HL-60/S4 treated with phorbol 12-myristate 13-acetate at 8.2 ng/mL for 4 days and 3 days (cell line): Measurements from ENCODE around the gene C6orf89.

ENCODE experiments used
- in situ Hi-C: fragments of 300-500 bp; cut with MboI; formaldehyde crosslinking; loops from 2 replicates; pipeline ENCODE4 v1.15.0; 2022; ENCODE audit warnings: low sequenced_read_pairs

C6orf89 gene

DNA sequence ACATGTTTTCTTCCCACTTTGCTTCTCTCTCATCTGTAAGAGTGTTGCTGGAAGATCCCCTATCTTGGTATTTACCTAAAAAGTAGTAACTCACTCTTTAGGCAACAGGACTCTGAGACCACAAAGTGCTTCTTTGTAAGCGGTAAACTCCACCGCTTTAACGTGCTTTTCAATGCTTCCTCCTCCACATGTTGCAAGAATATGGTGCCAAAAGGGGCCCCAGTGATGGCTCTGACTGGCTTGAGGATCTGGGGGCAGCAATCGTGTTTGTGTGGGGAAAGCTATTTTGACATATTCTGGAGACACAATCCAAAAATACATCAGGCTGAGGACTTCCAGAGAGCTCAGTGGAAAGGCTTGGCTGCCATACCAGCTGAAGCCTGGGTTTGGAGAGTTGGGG, 34.1 kb upstream of the C6orf89 start:
- in situ Hi-C loops, result no loop called here

DNA sequence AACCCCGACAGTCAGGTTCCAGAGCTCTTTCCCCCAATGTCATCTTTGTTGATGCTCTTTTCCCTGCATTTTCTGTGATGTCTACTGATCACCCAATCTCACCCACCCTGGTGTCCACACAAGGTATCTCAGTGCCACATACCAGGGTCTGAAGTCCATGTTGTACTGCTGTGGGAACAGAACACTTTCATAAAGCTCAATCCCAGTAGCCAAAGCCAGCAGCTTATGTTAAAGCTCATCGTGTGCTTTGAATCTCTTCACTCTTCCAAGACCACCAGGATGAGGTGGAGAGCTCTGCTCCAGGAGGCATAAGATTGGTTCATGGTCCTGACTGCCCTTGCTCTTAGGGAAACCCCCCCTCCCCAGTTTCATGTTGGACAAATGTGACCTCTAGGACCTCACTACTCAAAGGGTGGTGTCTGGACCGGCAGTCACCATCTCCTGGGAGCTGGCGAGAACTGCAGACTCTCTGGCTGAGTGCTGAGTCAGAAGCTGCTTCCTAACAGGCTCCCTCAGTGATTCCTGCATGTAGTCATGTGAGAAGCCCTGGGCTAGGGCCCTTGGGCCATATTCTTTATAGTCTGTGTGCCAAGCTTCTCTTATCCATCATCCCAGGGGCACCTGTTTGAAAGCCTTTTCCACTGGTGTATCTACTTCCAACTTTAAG, 33.1 kb upstream of the C6orf89 start:
- in situ Hi-C loops, result no loop called here

DNA sequence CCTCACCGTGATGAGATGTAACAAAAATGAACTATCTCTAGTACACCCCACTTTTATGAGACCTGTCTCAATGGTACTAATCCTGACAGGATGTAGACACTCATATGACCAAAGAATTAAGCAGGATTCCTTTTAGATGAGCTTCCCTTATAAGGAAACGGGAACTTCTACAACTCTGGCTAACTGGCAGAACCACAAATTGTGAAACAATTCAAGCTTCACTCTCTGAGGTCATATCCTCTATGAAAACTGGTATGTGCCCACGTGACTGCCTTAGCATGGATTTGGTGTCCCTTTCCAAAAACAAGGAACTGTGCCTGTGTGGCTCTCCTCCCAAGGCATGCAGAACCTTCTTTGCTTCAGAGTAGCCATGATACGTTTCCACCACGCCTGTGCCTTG, 32.4 kb upstream of the C6orf89 start:
- in situ Hi-C loops, result no loop called here

DNA sequence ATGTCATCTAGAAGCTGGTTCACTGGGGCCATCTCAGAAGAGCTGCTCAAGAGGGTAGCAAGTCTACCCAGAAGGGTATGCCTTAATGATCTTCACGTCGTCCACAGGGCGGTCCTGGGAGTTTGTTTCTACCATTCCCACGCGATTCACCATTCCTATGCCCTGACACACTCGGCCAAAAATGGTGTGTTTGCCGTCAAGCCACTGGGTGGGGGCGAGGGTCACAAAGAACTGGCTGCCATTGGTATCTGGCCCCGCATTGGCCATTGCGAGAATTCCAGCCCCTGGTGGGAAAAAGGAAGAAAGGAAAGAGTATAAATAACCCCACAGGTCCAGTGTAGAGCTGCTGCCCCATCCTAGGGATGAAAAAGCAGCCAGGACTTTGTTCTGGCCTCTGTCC, 30.0 kb upstream of the C6orf89 start:
- in situ Hi-C loops, result no loop called here

DNA sequence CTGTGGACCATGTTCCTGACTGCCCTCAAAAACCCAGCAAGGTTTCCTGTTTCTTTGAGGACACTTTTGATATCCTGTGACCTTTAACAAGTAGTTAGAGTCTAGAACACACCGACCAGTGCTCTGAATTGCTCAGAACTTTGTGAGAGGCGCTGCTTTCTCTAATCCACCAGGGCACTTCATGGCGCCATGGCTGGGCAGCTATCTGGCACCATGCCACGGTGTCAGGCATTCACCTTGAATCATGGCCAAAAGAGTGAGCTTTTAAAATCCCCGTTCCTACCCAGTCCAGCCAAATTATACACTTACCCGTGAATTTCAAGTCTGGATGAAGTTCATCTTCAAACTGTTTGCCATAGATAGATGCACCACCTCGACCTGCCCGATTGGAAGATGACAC, 29.5 kb upstream of the C6orf89 start:
- in situ Hi-C loops, result no loop called here

DNA sequence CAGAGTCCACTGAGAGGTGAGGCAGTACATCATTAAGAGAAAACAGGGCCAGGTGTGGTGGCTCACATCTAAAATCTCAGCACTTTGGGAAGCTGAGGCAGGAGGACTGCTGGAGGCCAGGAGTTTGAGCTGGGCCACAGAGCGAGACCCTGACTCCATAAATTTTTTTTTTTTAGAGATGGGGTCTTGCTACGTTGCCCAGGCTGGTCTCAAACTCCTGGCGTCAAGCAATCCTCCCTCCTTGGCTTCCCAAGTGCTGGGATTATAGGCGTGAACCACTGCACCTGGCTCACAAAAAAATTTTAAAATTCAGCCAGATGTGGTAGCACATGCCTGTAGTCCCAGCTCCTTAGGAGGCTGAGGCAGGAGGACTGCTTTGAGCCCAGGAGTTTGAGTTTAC, 28.4 kb upstream of the C6orf89 start:
- in situ Hi-C loops, result no loop called here

DNA sequence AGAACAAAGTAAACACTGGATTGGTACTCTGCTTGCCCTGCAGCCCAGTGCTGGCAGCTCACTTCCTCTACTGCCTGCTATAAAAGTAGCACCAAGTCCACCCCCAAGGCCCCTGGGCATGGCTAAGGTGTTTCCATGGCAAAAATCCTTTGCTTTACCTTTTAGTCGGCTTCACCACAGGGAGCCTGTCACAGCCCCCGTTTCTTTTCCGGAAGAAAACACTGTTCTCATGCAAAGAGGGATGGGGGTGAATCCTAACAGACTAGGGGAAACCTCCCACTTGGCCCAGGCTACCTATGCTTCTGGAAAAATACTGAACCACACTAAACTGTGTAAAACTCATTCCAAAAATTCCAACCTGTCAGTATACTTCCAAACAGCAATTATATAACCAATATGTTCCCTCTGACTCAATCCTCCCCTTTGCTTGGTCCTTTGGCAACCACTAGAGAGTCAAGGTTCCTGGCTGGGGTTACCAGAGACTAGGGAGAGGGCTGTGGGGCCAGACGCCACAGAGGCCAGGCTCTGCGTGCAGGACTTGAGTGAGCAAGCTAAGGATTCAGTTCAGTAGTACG, 27.3 kb upstream of the C6orf89 start:
- in situ Hi-C loops, result no loop called here

DNA sequence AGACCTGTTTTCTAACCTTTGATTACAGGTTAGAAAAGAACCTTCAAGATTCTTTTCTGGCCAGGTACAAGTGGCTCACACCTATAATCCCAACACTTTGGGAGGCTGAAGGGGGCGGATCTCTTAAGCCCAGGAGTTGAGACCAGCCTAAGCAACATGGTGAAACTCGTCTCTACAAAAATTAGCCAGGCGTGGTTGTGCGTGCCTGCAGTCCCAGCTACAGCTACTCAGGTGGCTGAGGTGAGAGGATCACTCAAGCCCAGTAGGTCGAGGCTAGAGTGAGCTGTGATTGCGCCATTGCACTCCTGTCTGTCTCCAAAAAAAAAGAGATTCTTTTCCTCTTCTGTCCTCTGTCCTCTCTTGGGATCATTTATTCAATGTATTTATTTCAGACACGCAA, 25.6 kb upstream of the C6orf89 start:
- in situ Hi-C loops, result no loop called here

DNA sequence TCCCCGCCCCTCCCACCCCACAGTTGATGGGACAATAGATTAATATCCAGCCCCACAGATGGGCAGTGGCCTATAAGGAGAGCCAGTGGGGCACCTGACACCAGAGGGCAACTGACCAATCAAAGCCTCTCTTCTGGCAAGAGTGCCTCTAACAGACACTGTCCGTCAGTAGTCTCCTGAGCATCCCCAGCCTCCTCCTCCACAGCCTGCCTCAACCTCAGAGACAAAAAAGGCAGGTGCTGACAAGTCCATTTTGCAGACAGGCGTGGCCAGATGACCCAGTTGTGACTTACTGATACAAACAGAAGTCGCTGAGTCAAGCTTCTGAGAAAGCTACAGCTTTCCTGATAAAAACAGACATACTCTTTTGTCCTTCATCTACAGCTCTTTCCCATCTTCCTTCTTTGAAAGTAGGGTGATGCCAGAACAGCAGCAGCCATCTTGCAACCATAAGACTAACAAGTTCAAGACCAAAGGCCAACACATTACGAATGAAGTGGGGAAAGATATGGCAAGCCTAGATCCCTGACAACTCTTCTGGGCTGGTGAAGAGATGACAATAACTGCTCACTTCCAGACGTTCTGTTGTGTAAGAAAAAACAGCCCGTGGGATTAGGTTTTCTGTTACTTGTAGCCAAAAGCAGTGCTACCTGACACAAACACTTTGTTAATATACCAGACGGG, 23.4 kb upstream of the C6orf89 start:
- in situ Hi-C loops, result no loop called here

DNA sequence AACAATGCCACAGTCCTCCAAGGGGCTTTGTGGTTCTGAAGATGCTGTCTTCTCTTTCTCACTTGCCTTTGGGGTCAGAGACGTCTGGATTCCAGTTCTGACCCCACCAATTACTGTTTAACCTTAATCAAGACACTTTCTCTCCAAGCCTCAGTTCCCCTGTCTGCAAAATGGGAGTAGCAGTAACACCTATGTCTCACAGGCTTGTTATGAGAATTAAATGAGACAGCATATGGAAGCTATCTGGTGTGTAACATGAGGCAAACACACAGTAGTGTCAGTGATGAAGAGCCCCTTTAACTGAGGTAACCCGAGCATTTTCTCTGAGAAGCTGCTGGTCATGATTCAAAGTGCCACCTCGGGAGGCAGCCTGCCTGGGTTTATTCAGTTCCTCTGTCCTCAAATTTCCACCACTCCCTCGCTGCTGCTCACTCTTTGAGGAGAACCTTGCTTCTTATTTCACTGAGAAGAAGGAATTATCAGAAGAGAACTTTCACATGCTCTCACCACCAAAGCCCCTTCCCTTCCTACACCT, 22.8 kb upstream of the C6orf89 start:
- in situ Hi-C loops, result no loop called here

DNA sequence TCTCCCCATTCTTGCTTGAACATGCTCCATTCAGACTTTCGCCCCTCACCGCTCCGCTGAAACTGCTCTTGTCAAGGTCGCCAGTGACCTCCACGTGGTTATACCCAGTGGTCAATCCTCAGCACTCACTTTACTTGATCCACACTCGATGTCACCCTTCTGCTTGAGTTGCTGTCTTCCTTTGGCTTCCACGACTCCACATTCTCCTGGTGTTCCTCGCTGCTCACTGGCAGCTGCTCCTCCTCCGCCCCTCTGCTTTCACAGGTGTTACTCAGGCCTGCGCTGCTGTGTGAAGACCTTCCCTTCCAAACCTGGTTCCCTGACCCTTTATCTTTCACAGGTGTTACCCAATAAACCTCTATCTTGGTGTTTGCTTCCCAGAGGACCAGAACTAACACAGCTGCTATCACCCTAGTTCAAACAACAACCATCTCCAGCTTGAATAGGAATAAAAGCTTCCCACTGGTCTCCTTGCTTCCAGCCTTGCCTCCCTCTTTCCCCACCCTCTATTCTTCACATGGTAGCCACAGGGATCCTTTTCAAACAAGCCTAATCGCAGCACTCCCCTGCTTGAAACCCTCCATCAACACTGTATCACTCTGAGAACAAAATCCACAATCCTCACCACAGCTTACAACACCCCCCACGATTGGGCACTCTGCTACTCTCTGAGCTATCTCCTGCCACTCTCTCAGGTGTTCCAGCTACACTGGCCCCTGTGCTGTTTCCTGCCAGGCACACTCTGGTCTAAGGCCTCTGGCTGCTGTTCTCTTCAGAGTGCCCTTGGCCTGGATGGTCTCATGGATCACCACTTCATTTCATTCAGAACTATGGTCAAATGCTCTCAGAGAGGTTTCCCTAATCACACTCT, 21.8 kb upstream of the C6orf89 start:
- in situ Hi-C loops, result no loop called here

DNA sequence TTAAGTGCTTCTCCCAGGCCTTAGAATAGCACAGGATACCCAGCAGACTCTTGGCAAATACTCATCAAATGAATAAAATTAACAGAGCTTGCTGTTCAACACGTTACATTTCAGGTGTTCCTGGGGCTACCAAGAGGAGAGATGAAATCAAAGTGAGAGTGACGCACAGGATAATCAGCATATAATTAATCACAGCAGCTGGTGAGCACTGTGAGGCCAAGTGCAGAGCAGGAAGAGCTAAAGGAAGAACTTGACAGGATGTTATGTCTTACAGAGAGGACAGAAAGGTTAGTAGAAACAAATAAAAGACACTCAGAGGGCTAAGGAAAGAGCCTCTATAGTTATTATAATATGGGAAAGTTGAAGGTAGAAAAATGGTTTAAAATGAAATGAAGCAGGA, 19.9 kb upstream of the C6orf89 start:
- in situ Hi-C loops, result no loop called here

DNA sequence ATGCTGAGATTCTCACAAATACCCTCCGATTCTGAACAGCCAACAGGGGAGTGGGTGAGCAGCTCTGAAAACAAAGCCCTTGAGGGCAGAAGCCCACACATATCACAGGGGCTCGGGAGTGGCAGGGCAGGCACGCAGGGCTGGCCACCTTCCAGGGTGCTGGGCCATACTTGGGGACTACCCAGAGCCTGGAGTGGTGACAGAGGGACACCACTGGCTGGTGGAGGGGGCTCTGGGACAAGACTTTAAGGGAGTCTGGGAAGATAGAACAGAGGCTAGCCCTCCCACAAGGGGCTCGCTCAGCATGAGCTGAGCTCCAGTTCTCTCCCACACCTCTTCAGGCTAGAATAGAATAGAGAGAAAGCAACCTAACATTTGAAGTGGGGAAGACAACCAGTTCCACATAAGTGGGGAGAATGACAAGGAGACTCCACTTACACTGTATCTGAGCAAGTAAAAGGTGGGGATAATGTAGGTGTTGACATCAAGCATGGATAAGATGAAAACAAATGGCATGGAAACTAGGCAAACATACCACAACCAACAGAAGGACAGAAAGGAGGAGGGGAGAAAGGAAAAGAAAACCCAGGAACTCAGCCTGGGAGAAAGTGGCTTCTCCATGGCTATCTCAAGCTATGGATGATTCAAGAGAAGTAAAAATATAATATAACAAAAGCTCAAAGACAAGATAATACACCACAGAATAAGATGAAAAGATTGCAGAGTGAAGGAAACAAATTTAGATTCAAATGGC, 18.1 kb upstream of the C6orf89 start:
- in situ Hi-C loops, result no loop called here

DNA sequence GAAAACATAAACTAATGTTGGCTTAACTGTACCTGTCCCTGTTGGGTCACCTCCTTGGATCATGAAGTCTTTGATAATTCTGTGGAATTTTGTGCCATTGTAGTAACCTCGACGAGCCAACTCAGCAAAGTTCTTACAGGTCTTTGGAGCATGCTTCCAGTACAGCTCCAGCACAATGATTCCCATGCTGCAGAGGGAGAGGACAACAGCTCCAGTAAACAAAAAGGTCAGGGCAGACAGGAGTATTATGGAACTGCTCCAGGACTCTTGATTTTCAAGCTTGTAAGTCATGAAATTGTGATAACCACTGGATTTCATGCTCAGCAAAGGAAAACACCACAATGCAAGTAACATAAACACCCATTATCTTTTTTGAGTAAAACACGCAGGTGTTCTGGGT, 14.1 kb upstream of the C6orf89 start:
- in situ Hi-C loops, result no loop called here

DNA sequence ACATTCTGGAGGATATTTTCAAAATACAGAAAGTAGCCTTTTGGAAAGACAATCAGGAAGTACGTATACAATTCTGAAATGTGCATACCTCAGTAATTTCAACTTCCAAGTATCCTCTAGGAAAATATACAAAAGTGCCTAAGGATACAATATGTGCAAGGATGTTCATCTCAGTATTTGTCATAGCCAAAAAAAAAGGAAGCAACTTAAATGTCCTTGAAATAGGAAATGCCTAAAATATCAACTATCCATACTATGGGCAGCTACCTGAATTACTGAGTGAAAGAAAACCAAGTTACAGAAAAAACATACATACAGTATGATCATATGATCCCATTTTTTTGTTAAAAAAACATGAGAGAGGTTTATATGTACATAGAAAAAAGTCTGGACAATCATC, 12.6 kb upstream of the C6orf89 start:
- in situ Hi-C loops, result no loop called here

DNA sequence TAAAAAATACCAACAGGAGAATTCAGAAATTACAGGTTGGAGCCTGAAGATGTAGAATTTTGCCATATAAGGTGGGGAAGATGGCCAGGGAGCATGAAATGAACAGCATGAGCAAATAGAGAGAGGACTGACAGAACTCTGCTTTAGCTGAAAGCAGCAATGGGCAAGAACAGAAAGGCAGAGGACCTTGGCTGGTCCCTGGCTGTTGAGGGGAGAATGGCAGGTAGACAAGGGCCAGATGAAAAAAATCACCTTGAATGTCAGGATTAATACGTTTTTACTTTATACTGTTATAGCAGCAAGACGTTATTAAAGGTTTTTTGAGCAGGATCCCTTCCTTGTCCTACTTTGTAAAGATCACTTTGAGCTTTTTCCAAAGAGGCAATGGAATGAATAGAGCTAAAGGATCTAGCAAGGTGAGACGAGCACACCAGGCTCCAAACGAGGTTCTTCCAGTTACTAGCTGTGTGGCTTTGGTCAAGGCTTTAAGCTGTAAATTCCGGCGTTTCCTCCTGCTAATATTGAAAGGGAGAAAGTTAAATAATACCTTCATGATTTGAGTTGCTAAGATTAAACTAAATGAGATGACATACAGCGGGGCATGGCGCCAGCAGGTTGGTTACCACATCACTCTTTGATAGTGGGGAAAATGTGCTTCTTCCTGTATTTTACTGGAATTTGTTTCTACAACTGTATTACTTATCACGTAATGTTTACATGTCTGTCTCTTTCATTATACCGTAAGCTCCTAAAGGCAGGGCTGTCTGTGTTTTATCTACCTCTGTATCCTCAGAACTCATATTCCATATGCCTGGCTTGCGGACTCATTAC, 11.9 kb upstream of the C6orf89 start:
- in situ Hi-C loops, result no loop called here

DNA sequence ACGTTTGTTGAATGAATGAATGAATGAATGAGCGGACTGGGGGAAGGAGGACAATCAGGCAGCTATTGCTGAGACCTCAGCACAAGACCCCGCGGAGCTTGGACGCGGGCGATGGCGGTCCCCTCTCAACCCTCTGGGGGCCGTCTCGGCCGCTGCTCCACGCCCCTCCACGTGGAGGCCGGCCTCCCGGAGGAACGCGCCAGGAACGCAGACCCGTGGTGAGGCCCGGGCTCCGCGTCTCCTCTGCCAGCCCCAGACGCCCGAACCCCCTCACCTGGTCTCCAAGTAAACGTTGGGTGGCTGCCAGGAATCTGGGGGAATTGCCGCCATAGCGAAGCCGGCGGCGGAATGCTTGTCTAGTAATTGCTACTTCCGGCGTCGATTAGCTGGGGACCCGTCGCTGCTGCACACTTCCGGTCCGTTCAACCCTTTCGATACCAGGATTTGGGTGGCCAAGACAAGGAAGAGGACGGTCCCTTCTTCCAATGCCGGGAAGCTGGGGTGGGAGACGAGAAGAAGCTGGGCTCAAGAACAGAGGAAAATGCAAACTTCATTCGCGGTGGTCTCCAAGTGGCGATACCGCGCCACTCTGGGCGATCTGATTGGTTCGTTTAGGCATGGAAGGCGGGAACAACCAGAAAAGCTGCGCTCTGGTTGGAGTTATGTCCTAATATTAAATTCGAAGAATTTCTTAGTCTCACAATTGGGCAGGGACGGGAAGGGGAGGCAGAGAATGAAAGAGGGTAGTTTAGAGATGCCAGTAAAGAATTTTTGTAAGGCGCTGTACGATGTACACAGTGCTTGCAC, 11.1 kb upstream of the C6orf89 start, which contains the start of gene PPIL1:
TSS of gene PPIL1 (minus strand) at position 361 of the 807 bp plus-strand sequence. CDS start at position 330, 31 bp downstream.
- in situ Hi-C loops, result no loop called here

DNA sequence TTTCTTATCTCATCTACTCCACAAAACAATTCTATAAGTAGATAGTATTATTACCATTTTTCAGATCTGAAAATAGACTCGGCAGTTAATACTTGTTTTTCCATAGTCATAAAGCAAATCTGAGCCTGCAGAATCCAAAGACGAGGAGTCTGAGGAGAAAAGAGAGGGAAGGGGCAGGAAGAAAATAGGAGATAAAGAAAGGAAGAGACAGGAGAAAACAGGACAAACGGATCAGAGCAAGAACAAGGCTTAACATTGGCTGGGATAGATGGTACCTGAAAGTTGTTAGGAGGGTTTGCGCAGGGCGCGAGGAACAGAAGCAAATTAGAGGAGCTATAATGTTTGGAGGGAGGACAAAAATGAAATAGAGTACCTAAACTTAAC, 10.5 kb upstream of the C6orf89 start:
- in situ Hi-C loops, result no loop called here

DNA sequence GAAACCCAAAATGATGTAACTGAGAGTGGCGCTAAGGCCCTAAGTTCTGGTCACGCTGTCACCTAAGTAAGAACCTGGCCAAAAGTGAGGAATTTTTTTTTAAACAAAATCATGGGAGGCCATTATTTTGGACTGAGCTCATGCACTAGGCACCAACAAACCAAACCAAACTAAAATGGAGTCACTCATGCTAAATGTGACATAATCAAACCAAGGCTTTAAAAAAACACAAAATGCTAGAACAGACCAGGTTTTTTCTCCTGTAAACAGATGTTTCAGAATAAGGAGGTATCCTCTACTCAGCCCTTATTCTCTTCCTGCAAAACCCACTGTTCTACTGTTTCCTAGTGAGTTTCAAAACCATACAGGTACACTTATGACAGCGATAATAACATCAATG, 1.1 kb upstream of the C6orf89 start:
- in situ Hi-C loops, result no loop called here
